ENCODE measurements around the gene EXTL1.

The EXTL1 gene

GRCh38 chr1:26031196-26031595, 9.6 kb downstream of the EXTL1 start:
- no peak for DNase-seq (ENCODE audit: low read depth)
- no peak overlapping the region for H3K4me3 ChIP-seq (ENCODE audit: low read length)
- TF ChIP-seq CTCF (conservative IDR thresholded peaks at IDR 0.05; ENCODE audit: low read depth, low read length), result no peak

GRCh38 chr1:26031611-26032220, 10.1 kb downstream of the EXTL1 start:
- no peak for TF ChIP-seq CTCF (conservative IDR thresholded peaks at IDR 0.05; ENCODE audit: low read depth, low read length)

GRCh38 chr1:26032656-26033357, 11.2 kb downstream of the EXTL1 start:
- no peak for DNase-seq (ENCODE audit: low read depth)
- no peak for TF ChIP-seq CTCF (conservative IDR thresholded peaks at IDR 0.05; ENCODE audit: low read depth, low read length)
- H3K4me3 ChIP-seq (ENCODE audit: low read length), result no peak overlapping the region

More at GRCh38 chr1:26031611-26032220, 10.1 kb downstream of the EXTL1 start:
- no peak overlapping the region for H3K4me3 ChIP-seq (ENCODE audit: low read length)
- no peak for DNase-seq (ENCODE audit: low read depth)

GRCh38 chr1:26034504-26035202, 13.1 kb downstream of the EXTL1 start:
- peak overlapping the region; percentile 67 for H3K4me3 ChIP-seq (ENCODE audit: low read length)
- no peak for TF ChIP-seq CTCF (conservative IDR thresholded peaks at IDR 0.05; ENCODE audit: low read depth, low read length)
- DNase-seq (ENCODE audit: low read depth), result no peak

- peak overlapping the region; percentile 67 for H3K4me3 ChIP-seq (ENCODE audit: low read length)
Observed at GRCh38 chr1:26035203-26035958, 13.8 kb downstream of the EXTL1 start.

More at GRCh38 chr1:26035203-26035958, 13.8 kb downstream of the EXTL1 start:
- peak; percentile 10 for TF ChIP-seq CTCF (conservative IDR thresholded peaks at IDR 0.05; ENCODE audit: low read depth, low read length)
- peak; percentile 65 for DNase-seq (ENCODE audit: low read depth)
